ENCODE data around the gene RNF144A. TPM values are rescaled to one million over a fixed set of nuclear protein-coding genes. Genes with fewer than 3 reads are reported as not detected.

The RNF144A gene
- total and polyA plus RNA-seq, 2 donors (not counting 1 experiment from before 2014, with no cell fraction given) = 1.2 to 1.6 TPM

DNA sequence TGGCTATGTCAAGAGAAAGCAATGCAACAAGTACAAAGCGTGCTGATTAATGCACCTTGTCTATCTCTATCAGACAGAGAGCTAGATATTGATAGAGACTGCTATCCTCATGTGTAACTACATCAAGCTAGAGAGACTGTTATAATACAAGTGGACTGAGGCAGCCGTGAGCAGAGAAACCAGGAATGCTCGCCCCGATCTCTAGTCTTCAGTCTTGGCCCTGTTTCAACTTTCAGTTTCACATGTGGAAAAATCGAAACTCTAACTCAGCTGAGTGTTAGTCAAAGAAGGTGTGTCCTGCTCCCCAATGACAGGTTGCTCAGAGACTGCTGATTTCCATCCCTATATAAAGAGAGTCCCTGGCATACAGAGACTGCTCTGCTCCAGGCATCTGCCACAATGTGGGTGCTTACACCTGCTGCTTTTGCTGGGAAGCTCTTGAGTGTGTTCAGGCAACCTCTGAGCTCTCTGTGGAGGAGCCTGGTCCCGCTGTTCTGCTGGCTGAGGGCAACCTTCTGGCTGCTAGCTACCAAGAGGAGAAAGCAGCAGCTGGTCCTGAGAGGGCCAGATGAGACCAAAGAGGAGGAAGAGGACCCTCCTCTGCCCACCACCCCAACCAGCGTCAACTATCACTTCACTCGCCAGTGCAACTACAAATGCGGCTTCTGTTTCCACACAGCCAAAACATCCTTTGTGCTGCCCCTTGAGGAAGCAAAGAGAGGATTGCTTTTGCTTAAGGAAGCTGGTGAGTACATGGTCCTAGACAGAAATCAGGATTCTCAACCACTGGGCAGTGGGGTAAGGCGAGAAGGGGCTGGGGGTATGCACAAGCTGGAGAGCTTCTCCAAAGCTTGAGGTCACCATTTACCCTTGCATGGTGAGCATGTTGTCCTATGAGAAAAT lies 39.6 kb upstream of the RNF144A start, which contains the start of gene RSAD2:
RSAD2 (plus strand) TSS at position 376 of the 903 bp plus-strand sequence; CDS start at position 400, 24 bp downstream.
- Mint-ChIP-seq H3K27ac (peak within 1 kb of the TSS; percentile 16), H3K4me3 (peak within 1 kb of the TSS; percentile 86), H3K4me1 (peaks cover 32% of the 10 kb centered on the region), H3K9me3 (ENCODE audit: insufficient read depth) (no peaks in the 10 kb centered on the region), H3K27me3 (peaks cover 7% of the 10 kb centered on the region)
- Histone ChIP-seq H3K27me3 (replicated peaks in 1 of 4; ENCODE audit: control extremely low read depth in 1 of 4, control insufficient read depth in 3 of 4, insufficient read depth in 4 of 4, low read length in 3 of 4) (peaks cover 0 to 6% (median 3%) of the 10 kb centered on the region in 4 experiments), H3K27ac (ENCODE audit: low read length in 2 of 2) (peak within 1 kb of the TSS in 1 of 2 donors; percentile 26), H3K4me3 (ENCODE audit: control extremely low read depth in 1 of 5, extremely low read depth in 1 of 5, insufficient read depth in 1 of 5, low read depth in 2 of 5, low read length in 4 of 5) (peak within 1 kb of the TSS; percentile 22 to 54 (median 52)), H3K4me2 (replicated peaks; ENCODE audit: low read depth, low read length, poor library complexity, severe bottlenecking) (peak within 1 kb of the TSS; percentile 70), H3K79me2 (ENCODE audit: control insufficient read depth, insufficient read depth, low read length) (peaks cover 4% of the 10 kb centered on the region), H3K9ac (ENCODE audit: low read length) (peak within 1 kb of the TSS; percentile 66), H3K4me1 (ENCODE audit: control insufficient read depth in 2 of 2, insufficient read depth in 2 of 2, low read length in 2 of 2) (peaks cover 14 to 18% of the 10 kb centered on the region in 2 donors), H4K20me1 (ENCODE audit: control insufficient read depth, insufficient read depth, low read length, poor library complexity, severe bottlenecking) (no peaks in the 10 kb centered on the region), H3K9me3 (ENCODE audit: control extremely low read depth in 1 of 3, control insufficient read depth in 2 of 3, insufficient read depth in 1 of 3, low read length in 2 of 3) (no peaks in the 10 kb centered on the region), H2AFZ (ENCODE audit: insufficient read depth, low read depth, low read length, poor library complexity, severe bottlenecking) (peak within 1 kb of the TSS; percentile 58), H3K36me3 (replicated peaks in 1 of 2; ENCODE audit: control extremely low read depth in 1 of 2, control insufficient read depth in 1 of 2, extremely low read depth in 1 of 2, insufficient read depth in 2 of 2, low read length in 1 of 2) (no peaks in the 10 kb centered on the region)
- peak; percentile 49 for DNase-seq
- peak; percentile 81 for ATAC-seq (ENCODE audit: low read depth)
- WGBS (ENCODE audit: insufficient coverage) = 15% methylated on average over 6 of the region's 10 CpGs
- CTCF ChIA-PET = interaction anchor here (1.0 to 2.4 kb wide), 4 partner anchors 11 to 39 kb away, joined by 3 to 8 read pairs (median 4); partner anchors contain the start of gene CMPK2
- POLR2A ChIA-PET = interaction anchor here (1.6 kb wide), 1 partner anchor 12 kb away, joined by 3 read pairs; the partner anchor contains the start of gene CMPK2
- TF ChIP-seq, protein P1, sequence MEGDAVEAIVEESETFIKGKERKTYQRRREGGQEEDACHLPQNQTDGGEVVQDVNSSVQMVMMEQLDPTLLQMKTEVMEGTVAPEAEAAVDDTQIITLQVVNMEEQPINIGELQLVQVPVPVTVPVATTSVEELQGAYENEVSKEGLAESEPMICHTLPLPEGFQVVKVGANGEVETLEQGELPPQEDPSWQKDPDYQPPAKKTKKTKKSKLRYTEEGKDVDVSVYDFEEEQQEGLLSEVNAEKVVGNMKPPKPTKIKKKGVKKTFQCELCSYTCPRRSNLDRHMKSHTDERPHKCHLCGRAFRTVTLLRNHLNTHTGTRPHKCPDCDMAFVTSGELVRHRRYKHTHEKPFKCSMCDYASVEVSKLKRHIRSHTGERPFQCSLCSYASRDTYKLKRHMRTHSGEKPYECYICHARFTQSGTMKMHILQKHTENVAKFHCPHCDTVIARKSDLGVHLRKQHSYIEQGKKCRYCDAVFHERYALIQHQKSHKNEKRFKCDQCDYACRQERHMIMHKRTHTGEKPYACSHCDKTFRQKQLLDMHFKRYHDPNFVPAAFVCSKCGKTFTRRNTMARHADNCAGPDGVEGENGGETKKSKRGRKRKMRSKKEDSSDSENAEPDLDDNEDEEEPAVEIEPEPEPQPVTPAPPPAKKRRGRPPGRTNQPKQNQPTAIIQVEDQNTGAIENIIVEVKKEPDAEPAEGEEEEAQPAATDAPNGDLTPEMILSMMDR (IDR thresholded peaks at IDR 0.05) = no peak
- TF ChIP-seq EZH2 (IDR thresholded peaks at IDR 0.05; ENCODE audit: borderline replicate concordance, insufficient read depth, low read depth, low read length, poor library complexity, severe bottlenecking) = no peak
- intact Hi-C loops (cut with micrococcal nuclease) = loop anchor here (1.0 kb wide), 1 partner anchor 11 kb away; no protein-coding TSS in a partner anchor
